Stimulated activated memory B cell treated with anti-CD40 and anti-IgM and Interleukin-4, amounts not matched to agents 10 μg/mL and 1 μg/mL and 100 μg/mL, for 72 hours (primary cell): ENCODE results near the gene RNF125.
A peak's percentile ranks its signal among the peaks of the same experiment; 100 is the strongest.
"Not testable (repeated sequence)": the region's sequence is repeated elsewhere in the genome, so short reads cannot be mapped to it uniquely, and the experiment has no call there.

Experiments used
- ATAC-seq: fragments of 150-1000 bp; cut with Tn5 transposase; 2 replicates; pipeline ENCODE4 v1.10.0; 2021
- H3K27ac Mint-ChIP-seq: one replicate; pipeline ENCODE4 v1.8.0; 2022; ENCODE audit warnings: mild to moderate bottlenecking, mixed read lengths
- H3K27me3 Mint-ChIP-seq: one replicate; pipeline ENCODE4 v1.8.0; 2022; ENCODE audit warnings: mixed read lengths
- H3K36me3 Mint-ChIP-seq: one replicate; pipeline ENCODE4 v1.8.0; 2022; ENCODE audit warnings: mixed read lengths
- H3K4me1 Mint-ChIP-seq: one replicate; pipeline ENCODE4 v1.8.0; 2022; ENCODE audit warnings: mixed read lengths
- H3K4me3 Mint-ChIP-seq: one replicate; pipeline ENCODE4 v1.8.0; 2022; ENCODE audit warnings: mild to moderate bottlenecking, moderate library complexity, mixed read lengths
- H3K9me3 Mint-ChIP-seq: one replicate; pipeline ENCODE4 v1.8.0; 2022; ENCODE audit warnings: mixed read lengths

Gene RNF125

GRCh38 chr18:32010124-32010721, 8.4 kb upstream of the RNF125 start:
- Mint-ChIP-seq H3K9me3 (no peaks in the 10 kb centered on the region), H3K27me3 (no peaks in the 10 kb centered on the region), H3K36me3 (no peaks in the 10 kb centered on the region), H3K27ac (no peak overlapping the region), H3K4me1 (no peaks in the 10 kb centered on the region), H3K4me3 (no peak overlapping the region)
- ATAC-seq, result no peak

DNA sequence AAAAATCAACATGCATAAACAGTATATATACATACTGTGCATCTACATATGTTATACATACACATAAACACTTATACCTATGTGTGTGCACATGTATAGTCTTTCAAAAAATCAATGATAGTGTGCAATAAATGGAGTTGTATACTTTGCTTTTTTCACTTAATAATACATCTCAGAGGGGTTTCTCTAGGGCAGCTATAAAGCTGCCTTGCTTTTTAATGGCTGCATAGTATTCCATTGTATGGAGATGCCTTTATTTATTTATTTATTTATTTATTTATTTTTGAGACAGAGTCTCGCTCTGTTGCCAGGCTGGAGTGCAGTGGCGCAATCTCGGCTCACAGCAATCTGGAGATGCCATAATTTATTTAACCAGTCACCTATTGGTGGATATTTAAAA, 7.4 kb upstream of the RNF125 start:
- no peaks in the 10 kb centered on the region for H3K4me1 Mint-ChIP-seq
- no peaks in the 10 kb centered on the region for H3K9me3 Mint-ChIP-seq
- no peak overlapping the region for H3K4me3 Mint-ChIP-seq
- no peaks in the 10 kb centered on the region for H3K36me3 Mint-ChIP-seq
- no peak overlapping the region for H3K27ac Mint-ChIP-seq
- no peak for ATAC-seq
- no peaks in the 10 kb centered on the region for H3K27me3 Mint-ChIP-seq

- H3K9me3 Mint-ChIP-seq, result no peaks in the 10 kb centered on the region
- no peaks in the 10 kb centered on the region for H3K27me3 Mint-ChIP-seq
- H3K36me3 Mint-ChIP-seq, result no peaks in the 10 kb centered on the region
- ATAC-seq, result peak; percentile 39
- peak overlapping the region; percentile 92 for H3K27ac Mint-ChIP-seq
- H3K4me3 Mint-ChIP-seq, result peak overlapping the region; percentile 90
- peaks cover 31% of the 10 kb centered on the region for H3K4me1 Mint-ChIP-seq
Measured at GRCh38 chr18:32019251-32019948, 775 bp downstream of the RNF125 start.

GRCh38 chr18:32019949-32020625, 1.5 kb downstream of the RNF125 start:
- not testable (repeated sequence) for H3K36me3 Mint-ChIP-seq, H3K9me3 Mint-ChIP-seq, ATAC-seq, H3K27me3 Mint-ChIP-seq
- Mint-ChIP-seq H3K4me1 (peaks cover 35% of the 10 kb centered on the region), H3K4me3 (peak overlapping the region; percentile 90), H3K27ac (peak overlapping the region; percentile 92)

GRCh38 chr18:32021756-32022564, 3.3 kb downstream of the RNF125 start:
- Mint-ChIP-seq H3K9me3 (no peaks in the 10 kb centered on the region), H3K36me3 (no peaks in the 10 kb centered on the region), H3K27me3 (no peaks in the 10 kb centered on the region), H3K27ac (peak overlapping the region; percentile 22), H3K4me1 (peaks cover 53% of the 10 kb centered on the region), H3K4me3 (no peak overlapping the region)
- no peak for ATAC-seq

DNA sequence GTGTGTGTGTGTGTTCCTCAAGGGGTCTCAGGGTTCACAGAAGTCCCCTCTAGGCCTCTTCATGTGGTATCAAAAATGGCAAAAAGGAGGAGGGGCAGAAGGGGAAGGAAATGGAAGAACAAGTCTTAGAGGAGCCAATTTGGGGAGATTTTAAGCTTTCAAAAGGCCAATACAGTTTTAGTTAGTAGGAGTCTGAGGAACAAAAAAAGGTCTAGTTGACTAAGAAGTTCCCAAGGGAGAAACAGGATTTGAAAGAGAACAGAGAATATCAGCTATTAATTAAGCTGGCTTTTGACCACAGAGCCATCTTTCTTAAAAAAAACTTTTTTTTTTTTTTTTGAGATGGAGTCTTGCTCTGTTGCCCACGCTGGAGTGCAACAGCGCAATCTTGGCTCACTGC, 7.1 kb downstream of the RNF125 start:
- Mint-ChIP-seq H3K27me3 (no peaks in the 10 kb centered on the region), H3K36me3 (peaks cover 6% of the 10 kb centered on the region), H3K4me3 (no peak overlapping the region), H3K4me1 (peaks cover 39% of the 10 kb centered on the region), H3K9me3 (no peaks in the 10 kb centered on the region), H3K27ac (no peak overlapping the region)
- peak; percentile 56 for ATAC-seq

GRCh38 chr18:32026491-32027086, 8.0 kb downstream of the RNF125 start:
- peaks cover 6% of the 10 kb centered on the region for H3K36me3 Mint-ChIP-seq
- no peak overlapping the region for H3K27ac Mint-ChIP-seq
- H3K27me3 Mint-ChIP-seq, result no peaks in the 10 kb centered on the region
- ATAC-seq, result no peak
- H3K4me1 Mint-ChIP-seq, result peaks cover 38% of the 10 kb centered on the region
- H3K4me3 Mint-ChIP-seq, result no peak overlapping the region
- H3K9me3 Mint-ChIP-seq, result no peaks in the 10 kb centered on the region

- Mint-ChIP-seq H3K27me3 (no peaks in the 10 kb centered on the region), H3K36me3 (peaks cover 10% of the 10 kb centered on the region), H3K27ac (no peak overlapping the region), H3K4me3 (no peak overlapping the region), H3K4me1 (peaks cover 35% of the 10 kb centered on the region), H3K9me3 (no peaks in the 10 kb centered on the region)
- no peak for ATAC-seq
Measured at GRCh38 chr18:32029558-32029957, 10.9 kb downstream of the RNF125 start.

DNA sequence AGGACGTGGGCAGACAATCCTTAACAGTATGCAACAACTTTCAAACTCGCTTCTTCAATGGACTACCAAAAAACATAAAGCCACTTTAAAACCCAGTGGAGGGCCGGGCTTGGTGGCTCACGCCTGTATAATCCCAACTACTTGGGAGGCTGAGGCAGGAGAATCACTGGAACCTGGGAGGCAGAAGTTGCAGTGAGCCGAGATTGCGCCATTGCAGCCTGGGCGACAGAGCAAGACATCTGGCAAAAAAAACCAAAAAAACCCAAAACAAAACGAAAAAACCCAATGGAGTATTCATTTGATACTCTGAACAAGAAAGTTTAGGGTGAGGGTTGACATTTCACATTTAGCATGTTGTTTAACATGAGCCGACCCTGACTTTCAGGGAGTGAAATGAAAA, 14.0 kb downstream of the RNF125 start:
- Mint-ChIP-seq H3K4me1 (peaks cover 33% of the 10 kb centered on the region), H3K27me3 (no peaks in the 10 kb centered on the region)

DNA sequence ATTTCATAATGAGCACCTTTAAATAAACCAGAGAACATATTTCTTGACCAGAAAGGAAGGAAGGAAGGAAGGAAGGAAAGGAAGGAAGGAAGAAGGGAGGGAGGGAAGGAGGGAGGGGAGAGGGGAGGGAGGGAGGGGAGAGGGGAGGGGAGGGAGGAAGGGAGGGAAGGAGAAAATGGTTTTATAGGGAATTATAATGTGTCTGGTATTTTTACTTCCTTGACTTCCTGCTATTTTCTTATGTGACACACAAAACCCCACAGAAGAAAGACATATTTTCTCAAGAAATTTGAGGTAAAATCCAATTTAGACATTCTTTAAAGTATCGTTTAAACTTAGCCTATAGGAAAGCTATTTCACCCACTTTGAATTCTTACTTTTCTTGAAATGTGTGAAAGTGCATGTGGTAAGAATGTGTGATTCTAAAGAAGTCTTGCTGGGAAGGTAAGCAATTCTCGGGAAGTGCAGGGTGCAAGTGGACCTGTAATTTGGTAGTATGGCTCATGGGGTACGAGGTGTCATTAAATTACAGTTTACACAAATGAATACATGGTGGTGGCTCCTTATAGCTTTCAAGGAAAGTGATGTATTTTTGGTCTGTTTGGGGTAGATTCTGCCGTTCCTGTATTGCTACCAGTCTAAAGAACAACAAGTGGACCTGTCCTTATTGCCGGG, 18.0 kb downstream of the RNF125 start:
- H3K36me3 Mint-ChIP-seq, result peaks cover 27% of the 10 kb centered on the region
- no peaks in the 10 kb centered on the region for H3K27me3 Mint-ChIP-seq
- no peak overlapping the region for H3K4me3 Mint-ChIP-seq
- H3K9me3 Mint-ChIP-seq, result peaks cover 3% of the 10 kb centered on the region
- ATAC-seq, result peak; percentile 53
- peak overlapping the region; percentile 71 for H3K27ac Mint-ChIP-seq
- peaks cover 47% of the 10 kb centered on the region for H3K4me1 Mint-ChIP-seq

More for the DNA sequence above, 14.0 kb downstream of the RNF125 start:
- ATAC-seq, result no peak
- Mint-ChIP-seq H3K9me3 (no peaks in the 10 kb centered on the region), H3K27ac (no peak overlapping the region), H3K4me3 (no peak overlapping the region), H3K36me3 (peaks cover 12% of the 10 kb centered on the region)

GRCh38 chr18:32037616-32038015, 19.0 kb downstream of the RNF125 start:
- Mint-ChIP-seq H3K9me3 (peaks cover 3% of the 10 kb centered on the region), H3K27ac (no peak overlapping the region), H3K27me3 (no peaks in the 10 kb centered on the region), H3K4me3 (no peak overlapping the region), H3K4me1 (peaks cover 56% of the 10 kb centered on the region), H3K36me3 (peaks cover 27% of the 10 kb centered on the region)
- ATAC-seq, result no peak

- peaks cover 40% of the 10 kb centered on the region for H3K4me1 Mint-ChIP-seq
- peaks cover 22% of the 10 kb centered on the region for H3K36me3 Mint-ChIP-seq
Measured at GRCh38 chr18:32040936-32041335, 22.3 kb downstream of the RNF125 start.

DNA sequence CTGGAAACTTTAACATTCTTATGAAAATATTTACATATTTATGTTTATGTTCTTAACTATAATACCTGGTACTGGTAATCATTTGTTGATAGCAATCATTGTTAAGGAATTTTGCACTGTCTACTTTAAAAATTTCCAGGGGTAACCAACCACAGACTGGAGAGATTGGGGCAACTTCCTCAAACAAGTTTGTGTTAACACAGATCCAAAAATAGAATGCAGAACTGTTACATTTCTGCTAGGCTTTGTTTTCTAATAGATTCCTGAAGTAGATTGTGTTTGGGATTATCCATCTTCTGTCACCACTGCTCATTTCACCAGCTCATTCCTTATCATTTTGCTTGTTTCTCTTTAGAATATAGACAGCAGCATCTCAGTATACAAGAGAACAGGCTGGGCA, 23.7 kb downstream of the RNF125 start:
- no peak for ATAC-seq
- H3K4me3 Mint-ChIP-seq, result no peak overlapping the region
- peak overlapping the region; percentile 58 for H3K27ac Mint-ChIP-seq
- H3K9me3 Mint-ChIP-seq, result peaks cover 3% of the 10 kb centered on the region
- H3K36me3 Mint-ChIP-seq, result peaks cover 27% of the 10 kb centered on the region
- H3K4me1 Mint-ChIP-seq, result peaks cover 29% of the 10 kb centered on the region
- H3K27me3 Mint-ChIP-seq, result no peaks in the 10 kb centered on the region

More at GRCh38 chr18:32040936-32041335, 22.3 kb downstream of the RNF125 start:
- ATAC-seq, result peak; percentile 41
- no peak overlapping the region for H3K4me3 Mint-ChIP-seq
- no peaks in the 10 kb centered on the region for H3K27me3 Mint-ChIP-seq
- H3K9me3 Mint-ChIP-seq, result peaks cover 3% of the 10 kb centered on the region
- peak overlapping the region; percentile 41 for H3K27ac Mint-ChIP-seq

GRCh38 chr18:32048507-32049091, 30.0 kb downstream of the RNF125 start:
- Mint-ChIP-seq H3K27ac (peak overlapping the region; percentile 62), H3K4me1 (peaks cover 23% of the 10 kb centered on the region), H3K4me3 (no peak overlapping the region), H3K27me3 (no peaks in the 10 kb centered on the region), H3K9me3 (no peaks in the 10 kb centered on the region), H3K36me3 (peaks cover 6% of the 10 kb centered on the region)
- peak; percentile 72 for ATAC-seq
